Transverse colon (tissue), 3 donors: ENCODE measurements around the gene NEDD1.

ENCODE experiments used
- EP300 ChIP-seq: sonication (generic); formaldehyde crosslinking; IDR thresholded peaks from one replicate; pipeline ENCODE4 v1.6.1; 2017; ENCODE audit warnings: antibody characterized with exemption, low read depth
- POLR2A ChIP-seq: fragments of 450-650 bp; IDR thresholded peaks from one replicate; pipeline ENCODE4 v1.6.1; 2016; ENCODE audit warnings: antibody characterized with exemption, mild to moderate bottlenecking, moderate library complexity
- TF ChIP-seq, protein P1 (sequence below), 5 experiments: fragments of 200-600 bp in 3 of 5; fragments of 450-650 bp in 2 of 5; sonication (generic) in 3 of 5; IDR thresholded peaks; 1 replicate in 2 of 5; 2 replicates in 3 of 5; pipeline ENCODE4 v1.5.1; 2016 to 2017; ENCODE audit warnings: antibody characterized with exemption in 5 of 5, inconsistent platforms in 3 of 5, mild to moderate bottlenecking in 2 of 5, moderate library complexity in 1 of 5

DNA sequence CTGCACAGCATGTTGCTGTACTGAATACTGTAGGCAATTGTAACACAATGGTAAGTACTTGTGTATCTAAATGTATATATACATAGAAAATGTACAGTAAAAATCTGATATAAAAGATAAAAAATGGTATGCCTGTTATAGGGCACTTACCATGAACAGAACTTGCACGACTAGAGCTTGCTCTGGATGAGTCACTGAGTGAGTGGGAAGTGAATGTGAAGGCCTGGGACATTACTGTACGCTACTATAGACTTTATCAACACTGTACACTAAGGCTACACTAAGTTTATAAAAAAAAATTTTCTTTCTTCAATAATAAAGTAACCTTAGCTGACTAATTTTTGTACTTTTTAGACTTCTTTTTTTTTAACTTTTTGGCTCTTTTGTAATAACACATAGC is 24.2 kb upstream of the NEDD1 start:
- TF ChIP-seq, protein P1, sequence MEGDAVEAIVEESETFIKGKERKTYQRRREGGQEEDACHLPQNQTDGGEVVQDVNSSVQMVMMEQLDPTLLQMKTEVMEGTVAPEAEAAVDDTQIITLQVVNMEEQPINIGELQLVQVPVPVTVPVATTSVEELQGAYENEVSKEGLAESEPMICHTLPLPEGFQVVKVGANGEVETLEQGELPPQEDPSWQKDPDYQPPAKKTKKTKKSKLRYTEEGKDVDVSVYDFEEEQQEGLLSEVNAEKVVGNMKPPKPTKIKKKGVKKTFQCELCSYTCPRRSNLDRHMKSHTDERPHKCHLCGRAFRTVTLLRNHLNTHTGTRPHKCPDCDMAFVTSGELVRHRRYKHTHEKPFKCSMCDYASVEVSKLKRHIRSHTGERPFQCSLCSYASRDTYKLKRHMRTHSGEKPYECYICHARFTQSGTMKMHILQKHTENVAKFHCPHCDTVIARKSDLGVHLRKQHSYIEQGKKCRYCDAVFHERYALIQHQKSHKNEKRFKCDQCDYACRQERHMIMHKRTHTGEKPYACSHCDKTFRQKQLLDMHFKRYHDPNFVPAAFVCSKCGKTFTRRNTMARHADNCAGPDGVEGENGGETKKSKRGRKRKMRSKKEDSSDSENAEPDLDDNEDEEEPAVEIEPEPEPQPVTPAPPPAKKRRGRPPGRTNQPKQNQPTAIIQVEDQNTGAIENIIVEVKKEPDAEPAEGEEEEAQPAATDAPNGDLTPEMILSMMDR (IDR thresholded peaks at IDR 0.05), result no peak
- TF ChIP-seq POLR2A (no peak), EP300 (no peak)
